Measurements from ENCODE around the gene PIPOX. TPM values are rescaled to one million over a fixed set of nuclear protein-coding genes. Genes with fewer than 3 reads are reported as not detected.
A peak's percentile ranks its signal among the peaks of the same experiment; 100 is the strongest.

The PIPOX gene
- total and polyA plus RNA-seq, 2 of the 13 experiments (the other 11 are each of a cell fraction or from before 2014, with no cell fraction given), result 87.3 to 154 TPM

DNA sequence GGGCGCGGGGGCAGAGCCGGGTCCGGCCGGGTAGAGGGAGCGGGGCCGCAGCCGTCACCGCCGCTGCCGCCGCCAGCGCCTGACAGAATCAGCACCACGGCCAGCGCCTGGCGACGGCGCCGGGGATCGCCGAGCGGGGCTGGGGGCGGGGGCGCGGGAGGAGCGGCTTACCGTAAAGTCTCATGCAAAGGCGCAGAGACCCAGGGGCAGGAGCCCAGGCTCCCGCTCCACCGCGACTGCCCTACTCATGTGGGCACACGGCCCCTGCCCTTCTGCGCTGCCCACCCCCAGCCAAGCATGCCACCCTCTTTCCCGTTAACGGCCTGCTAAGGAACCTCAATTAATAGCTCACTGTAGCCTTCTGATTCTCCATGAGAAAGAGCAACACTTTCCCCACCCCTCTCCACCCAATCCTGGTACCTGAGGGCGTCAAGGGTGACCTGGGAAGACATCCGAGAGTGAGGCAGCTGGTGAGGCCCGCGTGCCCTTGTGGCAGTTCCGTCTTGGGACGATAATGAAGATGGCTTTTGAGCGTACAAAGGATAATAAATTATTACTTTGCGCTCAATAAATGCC lies 36.9 kb upstream of the PIPOX start, which contains the start of gene SEZ6 (continued):
- TF ChIP-seq, protein P1, sequence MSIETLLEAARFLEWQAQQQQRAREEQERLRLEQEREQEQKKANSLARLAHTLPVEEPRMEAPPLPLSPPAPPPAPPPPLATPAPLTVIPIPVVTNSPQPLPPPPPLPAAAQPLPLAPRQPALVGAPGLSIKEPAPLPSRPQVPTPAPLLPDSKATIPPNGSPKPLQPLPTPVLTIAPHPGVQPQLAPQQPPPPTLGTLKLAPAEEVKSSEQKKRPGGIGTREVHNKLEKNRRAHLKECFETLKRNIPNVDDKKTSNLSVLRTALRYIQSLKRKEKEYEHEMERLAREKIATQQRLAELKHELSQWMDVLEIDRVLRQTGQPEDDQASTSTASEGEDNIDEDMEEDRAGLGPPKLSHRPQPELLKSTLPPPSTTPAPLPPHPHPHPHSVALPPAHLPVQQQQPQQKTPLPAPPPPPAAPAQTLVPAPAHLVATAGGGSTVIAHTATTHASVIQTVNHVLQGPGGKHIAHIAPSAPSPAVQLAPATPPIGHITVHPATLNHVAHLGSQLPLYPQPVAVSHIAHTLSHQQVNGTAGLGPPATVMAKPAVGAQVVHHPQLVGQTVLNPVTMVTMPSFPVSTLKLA (IDR thresholded peaks at IDR 0.05), result no peak
- TF ChIP-seq BRCA1 (CRISPR knock-in tag; IDR thresholded peaks at IDR 0.05) (peak; percentile 96), ATF7 (IDR thresholded peaks at IDR 0.05) (no peak), ATF7 (CRISPR knock-in tag; IDR thresholded peaks at IDR 0.05) (no peak), ARNTL (CRISPR knock-in tag; IDR thresholded peaks at IDR 0.05) (peak; percentile 76; the same call in 1 of the 2 replicates), JUND (CRISPR knock-in tag; IDR thresholded peaks at IDR 0.05) (peak; percentile 28; the same call in 1 of the 2 replicates), GTF3A (CRISPR knock-in tag; conservative IDR thresholded peaks at IDR 0.05) (no peak), ZNF350 (CRISPR knock-in tag; IDR thresholded peaks at IDR 0.05; ENCODE audit: borderline replicate concordance, low read depth) (no peak), EP300 (IDR thresholded peaks at IDR 0.05; ENCODE audit: low read depth in 2 of 2, low read length in 2 of 2) (peak in 1 of 2 experiments; percentile 10; a peak in 1 of 4 replicates), EP300 (CRISPR knock-in tag; IDR thresholded peaks at IDR 0.05; ENCODE audit: borderline replicate concordance) (no peak), KDM4B (CRISPR knock-in tag; IDR thresholded peaks at IDR 0.05) (peak; percentile 72; the same call in 1 of the 2 replicates), ADNP (CRISPR knock-in tag; IDR thresholded peaks at IDR 0.05) (no peak), TRIM24 (CRISPR knock-in tag; IDR thresholded peaks at IDR 0.05) (no peak), ZNF878 (CRISPR knock-in tag; IDR thresholded peaks at IDR 0.05) (peak; percentile 88), MYNN (CRISPR knock-in tag; IDR thresholded peaks at IDR 0.05; ENCODE audit: low read depth) (no peak), NFYC (CRISPR knock-in tag; IDR thresholded peaks at IDR 0.05) (no peak), EZH2 (conservative IDR thresholded peaks at IDR 0.05; ENCODE audit: low read depth, low read length) (no peak), CCDC6 (CRISPR knock-in tag; IDR thresholded peaks at IDR 0.05) (peak; percentile 96), ZNF776 (CRISPR knock-in tag; IDR thresholded peaks at IDR 0.05) (peak; percentile 42; the same call in 1 of the 2 replicates), SCMH1 (CRISPR knock-in tag; IDR thresholded peaks at IDR 0.05; ENCODE audit: borderline replicate concordance) (no peak), ZNF354B (CRISPR knock-in tag; IDR thresholded peaks at IDR 0.05) (no peak), HMGA1 (CRISPR knock-in tag; conservative IDR thresholded peaks at IDR 0.05) (no peak), ZNF670 (CRISPR knock-in tag; IDR thresholded peaks at IDR 0.05; ENCODE audit: borderline replicate concordance) (peak; percentile 71; the same call in 1 of the 2 replicates), KAT7 (CRISPR knock-in tag; IDR thresholded peaks at IDR 0.05; ENCODE audit: borderline replicate concordance) (no peak), NFIB (CRISPR knock-in tag; IDR thresholded peaks at IDR 0.05; ENCODE audit: borderline replicate concordance) (no peak)
- TF ChIP-seq, protein P2, sequence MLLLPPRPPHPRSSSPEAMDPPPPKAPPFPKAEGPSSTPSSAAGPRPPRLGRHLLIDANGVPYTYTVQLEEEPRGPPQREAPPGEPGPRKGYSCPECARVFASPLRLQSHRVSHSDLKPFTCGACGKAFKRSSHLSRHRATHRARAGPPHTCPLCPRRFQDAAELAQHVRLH (CRISPR knock-in tag; IDR thresholded peaks at IDR 0.05; ENCODE audit: borderline replicate concordance, low read depth), result peak; percentile 97
- TF ChIP-seq, protein P3, sequence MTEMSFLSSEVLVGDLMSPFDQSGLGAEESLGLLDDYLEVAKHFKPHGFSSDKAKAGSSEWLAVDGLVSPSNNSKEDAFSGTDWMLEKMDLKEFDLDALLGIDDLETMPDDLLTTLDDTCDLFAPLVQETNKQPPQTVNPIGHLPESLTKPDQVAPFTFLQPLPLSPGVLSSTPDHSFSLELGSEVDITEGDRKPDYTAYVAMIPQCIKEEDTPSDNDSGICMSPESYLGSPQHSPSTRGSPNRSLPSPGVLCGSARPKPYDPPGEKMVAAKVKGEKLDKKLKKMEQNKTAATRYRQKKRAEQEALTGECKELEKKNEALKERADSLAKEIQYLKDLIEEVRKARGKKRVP (CRISPR knock-in tag; IDR thresholded peaks at IDR 0.05), result peak in 1 of 2 experiments; percentile 79; a peak in 2 of 4 replicates
- TF ChIP-seq, protein P4, sequence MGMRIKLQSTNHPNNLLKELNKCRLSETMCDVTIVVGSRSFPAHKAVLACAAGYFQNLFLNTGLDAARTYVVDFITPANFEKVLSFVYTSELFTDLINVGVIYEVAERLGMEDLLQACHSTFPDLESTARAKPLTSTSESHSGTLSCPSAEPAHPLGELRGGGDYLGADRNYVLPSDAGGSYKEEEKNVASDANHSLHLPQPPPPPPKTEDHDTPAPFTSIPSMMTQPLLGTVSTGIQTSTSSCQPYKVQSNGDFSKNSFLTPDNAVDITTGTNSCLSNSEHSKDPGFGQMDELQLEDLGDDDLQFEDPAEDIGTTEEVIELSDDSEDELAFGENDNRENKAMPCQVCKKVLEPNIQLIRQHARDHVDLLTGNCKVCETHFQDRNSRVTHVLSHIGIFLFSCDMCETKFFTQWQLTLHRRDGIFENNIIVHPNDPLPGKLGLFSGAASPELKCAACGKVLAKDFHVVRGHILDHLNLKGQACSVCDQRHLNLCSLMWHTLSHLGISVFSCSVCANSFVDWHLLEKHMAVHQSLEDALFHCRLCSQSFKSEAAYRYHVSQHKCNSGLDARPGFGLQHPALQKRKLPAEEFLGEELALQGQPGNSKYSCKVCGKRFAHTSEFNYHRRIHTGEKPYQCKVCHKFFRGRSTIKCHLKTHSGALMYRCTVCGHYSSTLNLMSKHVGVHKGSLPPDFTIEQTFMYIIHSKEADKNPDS (CRISPR knock-in tag; IDR thresholded peaks at IDR 0.05), result no peak
